Ecto neural progenitor cell (in vitro differentiated cells): ENCODE data around the gene GPT2.
"Not testable (repeated sequence)": the region's sequence is repeated elsewhere in the genome, so short reads cannot be mapped to it uniquely, and the experiment has no call there.

Source experiments
- DNase-seq: peaks from one replicate; pipeline ENCODE4 v3.0.0-alpha.2; 2018; ENCODE audit warnings: low spot score

Gene GPT2

DNA sequence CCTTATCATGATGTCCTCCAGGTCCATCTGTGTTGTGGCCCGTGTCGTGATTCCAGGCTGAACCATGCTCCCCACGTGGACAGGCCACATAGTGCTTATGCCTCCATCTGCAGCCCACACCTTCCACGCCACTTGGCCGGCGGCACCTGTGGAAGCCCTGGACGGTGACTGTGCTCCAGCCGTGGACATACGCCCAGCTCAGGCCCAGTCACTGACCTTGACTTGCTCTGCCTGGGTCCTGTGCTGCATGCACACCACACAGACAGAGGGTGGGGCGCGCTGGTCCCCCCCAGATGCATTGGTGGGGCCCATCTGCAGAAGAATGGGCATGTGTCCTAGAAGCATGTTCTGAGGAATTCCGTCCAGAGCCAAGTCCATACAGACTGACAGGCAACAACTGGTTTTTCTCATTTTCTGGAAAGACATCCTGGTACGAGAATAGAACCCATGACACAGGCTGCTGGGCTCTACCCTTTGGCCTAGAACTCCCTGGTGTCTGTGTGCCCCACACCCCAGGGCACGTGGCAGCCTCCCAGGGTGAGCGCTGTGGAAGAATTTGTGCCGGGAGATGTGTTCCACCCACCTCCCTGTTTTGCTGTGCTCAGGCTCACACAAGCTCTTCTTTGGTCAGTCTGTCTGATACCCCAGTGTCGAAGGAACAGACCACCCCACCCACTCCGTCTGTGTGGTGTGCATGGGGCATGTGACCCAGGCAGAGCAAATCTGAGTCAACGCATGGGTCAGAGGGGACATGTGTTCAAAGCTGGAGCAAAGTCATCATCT, 39.5 kb downstream of the GPT2 start:
- no peak for DNase-seq

DNA sequence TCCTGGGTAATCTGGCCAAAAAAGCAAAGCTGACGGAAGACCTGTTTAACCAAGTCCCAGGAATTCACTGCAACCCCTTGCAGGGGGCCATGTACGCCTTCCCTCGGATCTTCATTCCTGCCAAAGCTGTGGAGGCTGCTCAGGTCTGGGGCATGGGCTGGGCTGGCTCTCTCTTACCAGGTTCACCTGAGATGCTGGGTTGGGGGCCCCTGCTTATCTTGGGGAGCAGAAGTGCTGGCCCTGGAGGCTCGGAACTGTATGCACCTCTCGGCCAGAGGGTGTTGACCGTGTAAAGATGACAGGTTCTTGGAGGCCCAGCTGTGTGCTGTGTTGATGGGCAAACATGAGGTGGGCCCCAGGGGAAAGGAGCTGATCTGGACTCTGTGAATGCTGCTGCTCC, 40.2 kb downstream of the GPT2 start:
- DNase-seq = no peak

DNA sequence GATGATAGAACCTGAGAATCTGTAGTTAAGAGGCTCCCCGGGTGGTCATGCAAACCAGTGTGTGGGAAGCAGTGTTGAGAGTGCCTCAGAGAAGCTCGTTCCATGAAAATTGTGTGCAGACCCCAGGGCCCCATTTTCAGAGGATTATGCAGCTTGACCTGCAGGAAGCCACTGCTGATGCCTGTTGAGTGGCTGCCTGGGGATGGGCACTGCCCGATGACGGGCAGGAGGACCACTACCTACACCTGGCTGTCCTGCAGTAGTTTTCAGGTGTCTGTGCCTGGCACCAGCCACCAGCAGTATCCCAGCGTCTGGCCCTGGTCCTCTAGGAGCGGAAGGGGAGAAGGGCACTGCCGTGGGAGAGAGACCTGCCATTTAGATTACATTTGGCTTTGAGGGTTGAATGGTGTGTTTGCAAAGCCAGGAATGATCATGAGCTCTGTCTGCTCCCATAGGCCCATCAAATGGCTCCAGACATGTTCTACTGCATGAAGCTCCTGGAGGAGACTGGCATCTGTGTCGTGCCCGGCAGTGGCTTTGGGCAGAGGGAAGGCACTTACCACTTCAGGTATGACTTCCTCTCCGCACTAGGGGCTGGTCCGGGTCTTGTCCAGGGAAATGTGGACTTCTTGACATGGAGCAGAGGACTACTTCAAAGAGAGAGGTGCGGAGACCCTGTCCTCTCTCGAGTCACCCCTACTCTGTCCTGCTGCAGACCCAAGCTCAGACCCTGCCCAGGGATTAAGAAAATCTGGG, 42.5 kb downstream of the GPT2 start:
- no peak for DNase-seq

DNA sequence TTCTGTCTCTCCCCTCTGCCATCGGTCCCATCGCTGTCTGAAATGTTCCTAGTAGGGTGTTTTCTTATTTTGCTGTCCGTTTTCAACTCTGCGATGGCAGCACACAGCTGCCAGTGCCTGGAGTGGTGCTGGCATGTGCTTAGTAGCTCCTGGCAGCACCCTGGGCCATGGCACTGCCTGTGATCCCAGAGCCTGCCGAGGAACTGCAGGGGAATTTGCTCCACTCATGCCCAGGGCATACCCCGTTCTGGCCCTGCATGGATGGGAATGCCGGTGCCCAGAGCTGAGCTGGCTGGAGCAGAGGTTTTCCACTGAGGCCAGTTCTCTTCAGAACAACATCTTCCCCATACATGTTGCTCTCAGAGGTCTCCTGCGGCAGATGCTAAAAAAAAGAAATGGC, 43.1 kb downstream of the GPT2 start:
- no peak for DNase-seq

DNA sequence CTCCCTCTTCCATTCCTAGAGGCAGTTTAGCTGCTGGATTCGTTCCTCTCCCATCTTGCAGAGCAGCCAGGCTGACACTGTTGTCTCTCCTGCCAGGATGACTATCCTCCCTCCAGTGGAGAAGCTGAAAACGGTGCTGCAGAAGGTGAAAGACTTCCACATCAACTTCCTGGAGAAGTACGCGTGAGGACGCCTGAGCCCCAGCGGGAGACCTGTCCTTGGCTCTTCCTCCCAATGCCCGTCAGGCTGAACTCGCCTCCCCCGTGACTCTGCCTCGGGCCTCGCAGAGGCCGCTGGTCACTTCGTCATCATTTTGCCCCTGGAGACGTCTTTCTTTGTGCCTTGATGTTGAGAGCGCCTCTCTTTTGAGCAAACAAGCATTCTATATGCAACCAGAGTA, 44.6 kb downstream of the GPT2 start:
- DNase-seq = no peak

DNA sequence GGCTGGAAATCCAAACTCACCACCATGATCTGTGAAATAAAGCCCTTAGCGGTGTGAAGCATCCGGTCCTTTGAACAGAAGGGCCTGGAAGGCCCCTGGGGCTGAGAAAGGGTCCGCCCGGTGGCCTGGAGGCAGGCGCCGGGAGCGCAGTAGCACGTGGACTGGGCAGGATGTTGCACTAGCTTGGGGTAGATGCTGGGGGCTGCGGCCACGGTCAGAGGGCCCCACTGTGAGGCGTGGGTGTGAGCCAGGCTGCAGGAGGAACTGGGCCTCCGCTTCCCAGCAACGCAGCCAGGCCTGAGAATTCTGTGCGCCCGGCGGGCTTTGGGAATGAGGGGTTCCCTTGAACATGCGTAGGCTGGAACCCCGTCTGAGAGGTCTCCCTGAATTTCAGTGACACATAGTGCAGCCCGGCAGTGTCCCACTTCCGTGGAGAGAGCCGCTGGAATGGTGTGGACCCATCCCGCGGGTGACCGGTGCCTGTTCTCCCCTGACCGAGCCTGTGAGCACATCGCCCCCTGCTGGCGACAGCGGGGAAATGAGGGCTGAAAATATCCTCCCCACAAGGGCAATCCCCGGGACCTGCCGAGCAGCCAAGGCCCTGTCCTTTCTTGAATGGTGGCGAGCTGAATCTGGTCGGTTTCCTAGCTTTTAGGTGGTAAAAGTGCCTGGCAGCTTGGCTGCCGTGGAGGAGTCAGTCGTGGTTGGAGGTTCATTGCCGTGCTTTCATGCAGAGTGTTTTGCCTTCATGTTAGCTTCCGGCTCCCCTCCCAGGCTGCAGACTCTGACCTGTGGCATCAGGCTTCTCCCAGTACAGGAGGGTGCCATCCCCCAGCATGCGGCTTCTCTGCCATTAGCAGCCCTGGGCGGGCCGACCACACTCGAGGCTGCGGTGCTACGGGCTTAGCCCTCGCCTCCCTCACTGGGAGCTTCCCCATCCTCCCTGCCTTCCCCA, 45.5 kb downstream of the GPT2 start:
- peak; percentile 82 for DNase-seq

- DNase-seq = no peak
Observed at GRCh38 chr16:46930861-46931260, 46.7 kb downstream of the GPT2 start.

DNA sequence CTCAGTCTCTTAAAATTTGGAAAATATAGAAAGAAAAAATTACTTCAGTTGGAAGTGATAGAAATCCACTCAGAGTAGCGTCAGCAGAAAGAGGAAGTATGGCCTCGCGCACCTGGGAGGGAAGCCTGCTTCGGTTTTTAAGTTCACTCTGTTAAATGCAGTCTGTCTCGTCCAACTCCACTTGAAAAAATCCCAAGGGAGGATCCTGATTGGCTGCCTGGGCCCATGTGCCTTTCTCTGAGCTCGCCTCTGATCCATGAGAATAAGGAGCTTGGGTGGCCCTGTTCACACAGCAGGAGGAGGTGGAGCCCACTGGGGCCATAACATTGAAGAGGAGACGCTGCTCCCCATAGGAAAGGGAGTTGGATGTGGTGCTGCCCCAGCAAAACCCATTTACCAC, 48.6 kb downstream of the GPT2 start:
- DNase-seq = no peak

- no peak for DNase-seq
Observed at GRCh38 chr16:46937536-46937935, 53.4 kb downstream of the GPT2 start.

DNA sequence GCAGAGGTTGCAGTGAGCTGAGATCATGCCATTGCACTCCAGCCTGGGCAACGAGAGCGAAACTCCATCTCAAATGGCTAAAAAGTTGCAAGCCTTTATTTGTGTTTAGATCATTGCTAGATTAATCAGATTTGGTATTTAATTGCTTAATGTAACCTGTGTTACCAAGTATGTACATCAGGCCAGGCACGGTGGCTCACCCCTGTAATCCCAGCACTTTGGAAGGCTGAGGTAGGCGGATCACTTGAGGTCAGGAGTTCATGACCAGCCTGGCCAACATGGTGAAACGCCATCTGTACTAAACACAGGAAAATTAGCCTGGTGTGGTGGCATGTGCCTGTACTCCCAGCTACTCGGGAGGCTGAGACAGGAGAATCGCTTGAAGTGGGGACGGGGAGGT, 60.6 kb downstream of the GPT2 start:
- DNase-seq = not testable (repeated sequence)

DNA sequence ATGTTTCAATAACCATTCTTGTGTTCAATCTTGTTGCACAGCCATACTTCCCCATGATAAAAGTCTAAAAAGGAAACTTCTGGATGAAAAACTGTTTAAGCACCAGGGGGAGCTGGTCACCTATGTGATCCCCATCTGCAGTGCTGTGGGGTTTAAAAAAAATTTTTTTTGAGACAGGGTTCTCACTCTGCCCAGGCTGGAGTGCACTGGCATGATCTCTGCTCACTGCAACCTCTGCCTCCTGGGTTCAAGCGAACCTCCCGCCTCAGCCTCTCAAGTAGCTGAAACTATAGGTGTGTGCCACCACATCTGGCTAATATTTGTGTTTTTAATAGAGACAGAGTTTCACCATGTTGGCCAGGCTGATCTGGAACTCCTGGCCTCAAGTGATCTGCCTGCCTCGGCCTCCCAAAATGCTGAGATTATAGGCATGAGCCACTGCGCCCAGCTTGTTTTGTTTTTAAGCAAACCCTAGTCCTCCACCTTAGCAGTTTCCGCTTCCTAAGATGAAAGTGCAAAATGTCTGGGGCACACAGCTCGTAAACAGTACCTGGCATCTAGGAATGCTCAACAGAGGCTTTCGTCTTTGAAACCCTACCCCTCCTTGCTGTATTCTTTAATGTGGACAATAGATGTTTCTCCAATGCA, 63.9 kb downstream of the GPT2 start:
- DNase-seq = no peak

DNA sequence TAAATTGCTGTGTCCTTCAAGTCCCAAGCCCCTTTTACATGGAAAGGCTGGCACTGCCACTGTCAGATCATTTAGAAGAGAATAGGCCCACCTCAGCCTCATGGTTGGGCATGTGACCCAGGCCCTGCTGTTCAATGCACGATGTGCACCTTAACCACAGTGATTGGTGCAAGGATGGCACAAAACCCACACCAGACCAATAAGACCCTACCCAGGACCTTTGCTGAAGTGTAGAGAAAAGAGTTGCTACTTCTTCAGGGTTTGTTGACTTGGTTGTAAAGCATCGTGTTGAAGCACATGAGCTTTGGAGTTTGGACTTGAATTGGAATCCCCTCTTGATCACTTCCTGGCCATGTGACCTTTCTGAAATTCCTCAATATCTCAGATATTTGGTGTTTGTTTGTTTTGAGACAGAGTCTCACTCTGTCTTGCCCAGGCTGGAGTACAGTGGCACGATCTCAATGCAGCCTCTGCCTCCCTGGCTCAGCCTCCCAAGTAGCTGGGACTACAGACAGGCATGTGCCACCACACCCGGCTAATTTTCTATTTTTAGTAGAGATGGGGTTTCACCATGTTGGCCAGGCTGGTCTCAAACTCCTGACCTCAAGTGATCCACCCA, 64.5 kb downstream of the GPT2 start:
- no peak for DNase-seq

DNA sequence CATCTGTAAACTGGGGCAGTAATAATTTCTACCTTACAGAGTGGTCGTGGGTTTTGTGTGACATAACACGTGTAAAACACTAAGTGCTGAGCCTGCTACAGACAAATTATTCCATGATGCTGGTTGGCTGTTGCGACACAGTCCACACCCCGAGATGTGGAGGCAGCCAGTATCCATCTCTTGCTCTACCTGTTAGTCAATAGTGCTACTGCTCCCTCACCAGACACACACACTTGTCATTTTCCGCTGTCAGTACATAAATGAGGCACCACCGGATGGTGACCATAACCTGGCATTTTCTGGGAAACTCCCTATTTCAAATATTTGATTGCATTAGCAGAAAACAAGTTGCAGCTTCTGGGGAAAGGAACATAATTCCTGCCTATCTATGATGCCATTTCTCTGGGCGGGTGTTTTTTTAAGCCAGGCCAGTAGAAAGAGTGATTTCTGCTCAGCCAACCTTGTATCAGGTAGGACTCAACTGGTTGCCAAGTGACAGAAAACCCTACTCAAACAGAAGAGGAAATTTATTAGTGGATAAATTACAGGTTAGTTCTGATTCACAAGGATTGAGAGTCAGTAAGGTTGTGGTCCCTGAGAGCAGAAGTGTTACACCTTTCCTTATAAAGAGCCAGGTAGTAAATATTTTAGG, 65.2 kb downstream of the GPT2 start:
- DNase-seq = no peak

DNA sequence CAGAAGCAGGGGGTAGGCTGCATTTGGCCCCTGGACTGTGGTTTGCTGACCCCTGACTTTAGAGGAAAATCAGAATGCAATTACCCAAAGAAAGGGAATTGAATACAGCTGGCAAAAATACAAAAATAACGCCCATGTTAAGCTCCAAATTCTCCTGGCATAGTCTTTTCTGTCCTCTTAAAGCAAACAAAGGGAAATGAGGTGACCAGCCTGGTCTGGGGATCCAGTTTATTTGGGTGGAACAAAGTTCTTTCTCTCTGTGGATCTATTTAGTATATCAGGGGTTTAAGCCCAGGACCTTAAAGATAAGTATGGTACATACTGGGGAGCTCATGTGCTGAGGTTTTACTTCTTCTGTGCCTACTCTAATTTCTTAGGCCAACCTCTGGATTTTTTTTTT, 65.8 kb downstream of the GPT2 start:
- no peak for DNase-seq

GRCh38 chr16:46954562-46954961, 70.4 kb downstream of the GPT2 start:
- DNase-seq = no peak

- no peak for DNase-seq
Observed at GRCh38 chr16:46961373-46962353, 77.5 kb downstream of the GPT2 start.

GRCh38 chr16:46962629-46963028, 78.5 kb downstream of the GPT2 start:
- DNase-seq = no peak

DNA sequence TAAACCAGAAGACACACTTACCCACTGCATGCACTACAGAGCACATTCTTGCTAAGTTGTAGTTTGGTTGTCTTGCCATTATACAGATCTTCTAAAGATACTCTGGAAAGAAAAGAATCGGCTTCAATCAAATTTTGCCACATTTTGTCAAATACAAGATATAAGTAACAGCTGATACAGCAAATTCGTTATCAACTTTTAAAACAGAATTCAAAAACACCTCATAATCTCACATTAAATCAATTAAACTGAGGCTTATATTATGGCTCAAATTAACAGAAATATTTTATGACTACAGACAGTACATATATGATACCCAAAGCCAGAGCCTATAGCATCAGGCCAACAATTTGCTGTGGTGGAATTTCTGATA, 83.9 kb downstream of the GPT2 start:
- no peak for DNase-seq

DNA sequence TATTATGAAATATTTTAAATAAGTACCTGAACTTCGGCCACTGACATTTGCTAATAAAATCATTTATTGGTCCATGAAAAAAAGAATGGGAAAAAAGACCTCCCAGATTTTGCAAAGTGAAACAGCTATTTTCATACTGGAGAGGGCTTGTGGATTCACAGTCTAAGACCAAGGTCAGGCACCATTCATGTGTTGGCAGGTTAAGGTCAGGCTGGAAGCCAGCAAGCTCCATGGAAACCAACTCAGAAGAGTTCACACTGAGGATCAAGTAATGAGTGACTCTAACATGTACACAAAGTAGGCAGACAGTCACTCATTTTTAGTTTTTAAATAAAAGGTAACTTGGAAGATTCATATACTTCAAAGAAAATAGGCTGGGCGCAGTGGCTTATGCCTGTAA, 85.9 kb downstream of the GPT2 start:
- no peak for DNase-seq

DNA sequence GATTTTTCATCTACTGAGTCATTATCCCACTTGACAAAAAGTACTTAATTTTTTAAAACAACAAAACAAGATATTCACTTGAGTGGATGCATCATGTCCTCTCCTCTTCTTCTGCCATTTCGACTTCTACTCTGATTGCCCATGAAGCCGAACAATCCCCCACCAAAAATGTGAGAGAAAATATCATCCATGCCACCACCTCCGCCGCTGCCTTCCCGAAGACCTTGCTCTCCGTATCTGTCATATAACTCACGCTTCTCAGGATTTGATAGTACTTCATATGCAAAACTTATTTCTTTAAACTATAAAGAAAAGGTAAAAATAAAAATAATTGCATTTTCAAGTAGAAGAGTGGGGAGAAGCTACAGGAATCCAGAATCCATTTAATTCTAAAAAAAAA, 87.1 kb downstream of the GPT2 start:
- DNase-seq = no peak
